Stimulated activated CD8-positive, alpha-beta memory T cell treated with anti-CD3 and anti-CD28 coated beads, Interleukin-7, amount 100 ng/mL, for 24 hours (primary cell): ENCODE data around the gene THAP5.
A peak's percentile ranks its signal among the peaks of the same experiment; 100 is the strongest.

Experiments used
- DNase-seq: peaks from one replicate; pipeline ENCODE4 v3.0.0-alpha.2; 2020; ENCODE audit warnings: low read depth

The THAP5 gene

GRCh38 chr7:108569381-108570145 lies at the start of gene THAP5, which contains the start of gene DNAJB9:
Gene THAP5, minus strand, starts transcription at chr7:108569706. Its CDS starts 137 bp downstream, at chr7:108569569.
Gene DNAJB9, plus strand, starts transcription at chr7:108569874. Its CDS starts 1,853 bp downstream, at chr7:108571727.
- DNase-seq, result peak; percentile 98

- no peak for DNase-seq
Measured at GRCh38 chr7:108618056-108618455, 48.5 kb upstream of the THAP5 start.

- DNase-seq, result no peak
Measured at GRCh38 chr7:108614896-108615295, 45.4 kb upstream of the THAP5 start.

- DNase-seq, result no peak
Measured at GRCh38 chr7:108613949-108614381, 44.5 kb upstream of the THAP5 start.

- DNase-seq, result no peak
Measured at GRCh38 chr7:108613147-108613948, 43.8 kb upstream of the THAP5 start.

GRCh38 chr7:108611268-108611667 lies 41.8 kb upstream of the THAP5 start:
- DNase-seq, result no peak

GRCh38 chr7:108609643-108610042 lies 40.1 kb upstream of the THAP5 start:
- no peak for DNase-seq

GRCh38 chr7:108605559-108606201 lies 36.2 kb upstream of the THAP5 start:
- no peak for DNase-seq

GRCh38 chr7:108604307-108605077 lies 35.0 kb upstream of the THAP5 start:
- DNase-seq, result no peak

GRCh38 chr7:108603656-108604306 lies 34.3 kb upstream of the THAP5 start:
- DNase-seq, result no peak

GRCh38 chr7:108600399-108600798 lies 30.9 kb upstream of the THAP5 start:
- no peak for DNase-seq

- no peak for DNase-seq
Measured at GRCh38 chr7:108598914-108599580, 29.5 kb upstream of the THAP5 start.

GRCh38 chr7:108598153-108598552 lies 28.6 kb upstream of the THAP5 start:
- no peak for DNase-seq

GRCh38 chr7:108596560-108596959 lies 27.1 kb upstream of the THAP5 start:
- no peak for DNase-seq

GRCh38 chr7:108592646-108593201 lies 23.2 kb upstream of the THAP5 start:
- no peak for DNase-seq

GRCh38 chr7:108590606-108591005 lies 21.1 kb upstream of the THAP5 start:
- DNase-seq, result no peak

- DNase-seq, result no peak
Measured at GRCh38 chr7:108589874-108590273, 20.4 kb upstream of the THAP5 start.

GRCh38 chr7:108589199-108589598 lies 19.7 kb upstream of the THAP5 start:
- DNase-seq, result no peak

- DNase-seq, result no peak
Measured at GRCh38 chr7:108586274-108586710, 16.8 kb upstream of the THAP5 start.

GRCh38 chr7:108585843-108586242 lies 16.3 kb upstream of the THAP5 start:
- no peak for DNase-seq
